Measurements from ENCODE around the gene ZBTB17. TPM values are rescaled to one million over a fixed set of nuclear protein-coding genes. Genes with fewer than 3 reads are reported as not detected.

The ZBTB17 gene
- total and polyA plus RNA-seq, 2 of the 8 experiments (the other 6 are each of a cell fraction or from before 2014, with no cell fraction given): 24.7 to 36.2 TPM

DNA sequence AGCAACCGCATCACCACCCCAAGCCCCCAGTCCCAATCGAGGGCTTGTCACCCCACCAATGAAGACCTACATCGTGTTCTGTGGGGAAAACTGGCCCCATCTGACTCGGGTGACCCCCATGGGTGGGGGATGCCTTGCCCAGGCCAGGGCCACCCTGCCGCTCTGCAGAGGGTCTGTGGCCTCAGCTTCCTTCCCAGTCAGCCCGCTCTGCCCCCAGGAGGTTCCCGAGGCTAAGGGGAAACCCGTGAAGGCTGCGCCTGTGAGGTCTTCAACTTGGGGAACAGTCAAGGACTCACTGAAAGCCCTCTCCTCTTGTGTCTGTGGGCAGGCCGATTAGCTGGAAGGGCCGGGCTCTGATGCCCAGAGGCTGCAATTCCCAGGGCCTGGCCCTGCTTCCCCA is 30.1 kb upstream of the ZBTB17 start:
- Histone ChIP-seq H3K27ac (ENCODE audit: low read depth, low read length) (no peak overlapping the region), H3K79me2 (ENCODE audit: control insufficient read depth in 1 of 2, insufficient read depth in 2 of 2, low read length in 2 of 2) (no peaks in the 10 kb centered on the region), H3K14ac (ENCODE audit: insufficient read length) (no peak overlapping the region), H2BK15ac (ENCODE audit: low read length) (no peak overlapping the region), H3K9ac (replicated peaks in 1 of 4; ENCODE audit: extremely low read depth in 1 of 4, low read depth in 3 of 4, low read length in 3 of 4) (no peak overlapping the region), H3K79me1 (ENCODE audit: low read depth, low read length) (no peaks in the 10 kb centered on the region), H4K5ac (ENCODE audit: insufficient read length, low read depth, low read length) (no peak overlapping the region), H2BK120ac (replicated peaks; ENCODE audit: low read depth, low read length) (no peak overlapping the region), H2BK12ac (ENCODE audit: low read depth, low read length) (no peak overlapping the region), H2AK5ac (ENCODE audit: low read depth, low read length) (no peak overlapping the region), H3K56ac (replicated peaks; ENCODE audit: insufficient read length, low read depth, low read length) (no peak overlapping the region), H3K23me2 (ENCODE audit: low read depth, low read length) (no peaks in the 10 kb centered on the region; the same call in 1 of the 2 replicates), H4K91ac (replicated peaks; ENCODE audit: insufficient read length, low read length) (no peak overlapping the region), H3K36me3 (ENCODE audit: control insufficient read depth in 2 of 4, insufficient read depth in 4 of 4, low read length in 3 of 4) (no peaks in the 10 kb centered on the region), H3K4me2 (ENCODE audit: insufficient read depth in 1 of 2, low read depth in 2 of 2, low read length in 2 of 2) (no peak overlapping the region), H3K4me1 (replicated peaks in 1 of 4; ENCODE audit: control insufficient read depth in 3 of 4, insufficient read depth in 4 of 4, low read length in 3 of 4) (0 out of 7 replicates have a peak, but pooled peaks cover 0 to 3% (median 1%) of the 10 kb centered on the region in 4 experiments), H3K9me3 (ENCODE audit: insufficient read depth in 2 of 2, low read depth in 1 of 2, low read length in 1 of 2) (no peaks in the 10 kb centered on the region), H3K4me3 (ENCODE audit: extremely low read depth in 1 of 4, insufficient read depth in 2 of 4, low read depth in 3 of 4, low read length in 4 of 4) (no peak overlapping the region), H2AFZ (ENCODE audit: low read length) (no peak overlapping the region), H3K27me3 (replicated peaks in 1 of 4; ENCODE audit: control insufficient read depth in 3 of 4, extremely low read depth in 1 of 4, insufficient read depth in 3 of 4, low read length in 3 of 4) (no peaks in the 10 kb centered on the region; a peak in 1 of 7 replicates), H2BK5ac (ENCODE audit: low read depth, low read length) (no peak overlapping the region), H3K4ac (replicated peaks; ENCODE audit: insufficient read length, low read depth, low read length) (no peak overlapping the region), H2BK20ac (ENCODE audit: low read length) (no peak overlapping the region), H4K8ac (ENCODE audit: extremely low read depth, insufficient read depth, low read length) (no peak overlapping the region), H4K20me1 (replicated peaks in 1 of 2; ENCODE audit: control insufficient read depth in 1 of 2, insufficient read depth in 2 of 2, low read length in 2 of 2) (no peaks in the 10 kb centered on the region), H3K18ac (ENCODE audit: extremely low read depth, low read length) (peak overlapping the region; percentile 19), H3K23ac (ENCODE audit: insufficient read length) (no peak overlapping the region)
- 81% methylated on average over 10 of the region's 11 CpGs; no CpG with 5 or more reads in 1 of the 2 experiments for WGBS, 2 experiments (ENCODE audit: extremely low coverage in 1 of 2, insufficient coverage in 1 of 2, insufficient read length in 1 of 2, insufficient replicate concordance in 2 of 2, low coverage in 1 of 2, low lambda C conversion rate in 2 of 2, missing lambda C conversion rate in 1 of 2)
- ChIA-PET POLR2A (ENCODE audit: partially characterized antibody) (interaction anchor here (0.6 kb wide), 1 partner anchor 118 kb away, joined by 3 read pairs; no protein-coding TSS in a partner anchor), CTCF (ENCODE audit: partially characterized antibody) (interaction anchor here (1.0 to 8.9 kb wide), 7 partner anchors 10 to 202 kb away, joined by 3 to 74 read pairs (median 4); partner anchors contain the start of genes CLCNKA and HSPB7)
- no peak for FAIRE-seq
- DNase-seq (ENCODE audit: low read depth in 1 of 2, low spot score in 2 of 2): no peak
- TF ChIP-seq CBX5 (IDR thresholded peaks at IDR 0.05; ENCODE audit: low read depth, low read length) (no peak), GTF2F1 (IDR thresholded peaks at IDR 0.05; ENCODE audit: borderline replicate concordance, low read depth, low read length) (no peak), NANOG (IDR thresholded peaks at IDR 0.05; ENCODE audit: insufficient read depth, low read depth, low read length, poor library complexity, severe bottlenecking) (no peak), SP2 (IDR thresholded peaks at IDR 0.05; ENCODE audit: low read length) (no peak), RXRA (IDR thresholded peaks at IDR 0.05; ENCODE audit: insufficient read depth, low read depth, low read length) (no peak), EP300 (IDR thresholded peaks at IDR 0.05; ENCODE audit: borderline replicate concordance in 1 of 2, low read depth in 2 of 2, low read length in 2 of 2) (no peak), EZH2 (IDR thresholded peaks at IDR 0.05; ENCODE audit: low read depth, low read length, severe bottlenecking) (no peak), CHD2 (IDR thresholded peaks at IDR 0.05; ENCODE audit: low read length) (no peak), BCL11A (IDR thresholded peaks at IDR 0.05; ENCODE audit: low read depth in 2 of 2, low read length in 2 of 2) (no peak), HDAC2 (IDR thresholded peaks at IDR 0.05; ENCODE audit: borderline replicate concordance in 1 of 2, low read depth in 2 of 2, low read length in 2 of 2) (no peak), MAFK (IDR thresholded peaks at IDR 0.05; ENCODE audit: low read depth, low read length) (no peak)

All from H1 (cell line).